Loucy (cell line): ENCODE data around the gene FXYD2.

Source experiments
- CTCF ChIP-seq: fragments of 200-600 bp; sonication (generic); conservative IDR thresholded peaks from 2 replicates; pipeline ENCODE4 v1.5.1; 2014; ENCODE audit warnings: mild to moderate bottlenecking, antibody characterized with exemption, low read length
- EZH2phosphoT487 ChIP-seq: fragments of 200-600 bp; IDR thresholded peaks from 2 replicates; pipeline ENCODE4 v1.6.1; 2018; ENCODE audit warnings: antibody characterized with exemption, mild to moderate bottlenecking, moderate library complexity, borderline replicate concordance

GRCh38 chr11:117866526-117866925 lies 42.0 kb upstream of the FXYD2 start:
- TF ChIP-seq CTCF = no peak
- TF ChIP-seq EZH2phosphoT487 = no peak
